Retinal pigment epithelial cell (primary cell): ENCODE data around the gene HS3ST4.
A peak's percentile ranks its signal among the peaks of the same experiment; 100 is the strongest.

Experiments
- DNase-seq: peaks from one replicate; pipeline ENCODE4 v3.0.0-alpha.2; 2010; ENCODE audit warnings: low read depth
- H3K4me3 ChIP-seq: 2 replicates; pipeline ENCODE4 v1.5.1; 2011; ENCODE audit warnings: mild to moderate bottlenecking, low read length, control low read depth, moderate library complexity
- CTCF ChIP-seq: conservative IDR thresholded peaks from 2 replicates; pipeline ENCODE4 v1.5.1; 2011; ENCODE audit warnings: low read depth, low read length, control low read depth, inconsistent platforms

HS3ST4 gene

GRCh38 chr16:25691519-25692091, at the start of gene HS3ST4:
Gene HS3ST4 (plus strand): TSS chr16:25691959.
- no peak for TF ChIP-seq CTCF
- DNase-seq: no peak
- H3K4me3 ChIP-seq: peak within 1 kb of the TSS; percentile 19

- no peak for DNase-seq
- no peak for TF ChIP-seq CTCF
- H3K4me3 ChIP-seq: no peak overlapping the region
These were observed 48.1 kb upstream of the HS3ST4 start for GRCh38 chr16:25643633-25644032.

- TF ChIP-seq CTCF: no peak
- no peak overlapping the region for H3K4me3 ChIP-seq
- no peak for DNase-seq
These were observed 35.1 kb upstream of the HS3ST4 start for GRCh38 chr16:25656639-25657038.

GRCh38 chr16:25676820-25677219, 14.9 kb upstream of the HS3ST4 start:
- TF ChIP-seq CTCF: no peak

GRCh38 chr16:25679511-25679910, 12.2 kb upstream of the HS3ST4 start:
- TF ChIP-seq CTCF: no peak
- no peak overlapping the region for H3K4me3 ChIP-seq
- no peak for DNase-seq

More at GRCh38 chr16:25676820-25677219, 14.9 kb upstream of the HS3ST4 start:
- no peak for DNase-seq
- H3K4me3 ChIP-seq: no peak overlapping the region

GRCh38 chr16:25689137-25689836, 2.5 kb upstream of the HS3ST4 start:
- TF ChIP-seq CTCF: no peak
- no peak for DNase-seq
- H3K4me3 ChIP-seq: no peak overlapping the region

GRCh38 chr16:25690552-25691143, 1.1 kb upstream of the HS3ST4 start:
- no peak for TF ChIP-seq CTCF
- no peak for DNase-seq
- H3K4me3 ChIP-seq: no peak overlapping the region
